Aorta (tissue), 5 donors: ENCODE measurements around the gene LBP. TPM values are rescaled to one million over a fixed set of nuclear protein-coding genes. Genes with fewer than 3 reads are reported as not detected.

Source experiments
- ATAC-seq: fragments of 200-7000 bp; cut with Tn5 transposase; one replicate; pipeline ENCODE4 v1.9.1; 2022; ENCODE audit warnings: moderate library complexity; ENCODE audit not compliant: low FRiP score
- DNase-seq, 2 donors: peaks; one replicate each; pipeline ENCODE4 v3.0.0-alpha.2; 2020
- H3K27ac ChIP-seq, 2 donors: one replicate each; pipeline ENCODE4 v1.5.1; 2013; ENCODE audit warnings: low read length in 2 of 2, mild to moderate bottlenecking in 2 of 2, moderate library complexity in 2 of 2, control low read depth in 1 of 2, inconsistent platforms in 1 of 2, low read depth in 1 of 2
- H3K27me3 ChIP-seq, 2 donors: one replicate each; pipeline ENCODE4 v1.6.1; 2013; ENCODE audit warnings: control low read depth in 1 of 2, low read length in 1 of 2, mild to moderate bottlenecking in 1 of 2, moderate library complexity in 1 of 2; ENCODE audit not compliant: insufficient read depth in 2 of 2, control insufficient read depth in 1 of 2
- H3K36me3 ChIP-seq, 2 donors: one replicate each; pipeline ENCODE4 v1.6.1; 2013; ENCODE audit warnings: control low read depth in 1 of 2, low read length in 1 of 2, mild to moderate bottlenecking in 1 of 2; ENCODE audit not compliant: insufficient read depth in 2 of 2, control insufficient read depth in 1 of 2
- H3K4me1 ChIP-seq, 2 donors: one replicate each; pipeline ENCODE4 v1.6.1; 2013; ENCODE audit warnings: low read length in 2 of 2, control low read depth in 1 of 2, mild to moderate bottlenecking in 1 of 2, moderate library complexity in 1 of 2; ENCODE audit not compliant: insufficient read depth in 2 of 2, control insufficient read depth in 1 of 2
- H3K4me3 ChIP-seq, 2 donors: one replicate each; pipeline ENCODE4 v1.5.1; 2013; ENCODE audit warnings: low read length in 2 of 2, control low read depth in 1 of 2, mild to moderate bottlenecking in 1 of 2
- H3K9me3 ChIP-seq: one replicate; pipeline ENCODE4 v1.6.1; 2013; ENCODE audit warnings: mild to moderate bottlenecking, low read length; ENCODE audit not compliant: control insufficient read depth
- WGBS, 2 donors: extraction: QIAGEN DNeasy Blood & Tissue Kit; methylation state at CpG; one replicate each; pipeline ENCODE4 v1.1.7; 2013; 5-methylcytosine and 5-hydroxymethylcytosine counted together
- intact Hi-C, 2 donors: fragments of 100-400 bp; cut with DNase I; formaldehyde crosslinking; loops; one replicate each; pipeline versions ENCODE4 v1.14.2 to v1.15.0; 2022
- polyA plus RNA-seq, 2 donors: library from polyadenylated mRNA; stranded (reverse); fragments of 200-250 nt; gene quantifications; one replicate each; pipeline ENCODE4 v1.2.3, GENCODE V29; 2013
- total RNA-seq, 2 donors: library from RNA; stranded (reverse); fragmentation: NEBNext Ultra II Directional; extraction: Animal tissue kit (Norgen Biotek cat#: 25700); gene quantifications; one replicate each; pipeline ENCODE4 v1.2.1, GENCODE V29; 2021
- donor health status: healthy with polysubstance abuse.
- donor health status: Bipolar disorder and iron deficiency.
- donor health status: DM: no; HTN: no; CAD: no.
- donor health status: DM: no; HTN: no; CAD: no.
- donor health status: DM: yes; HTN: yes; CAD: no.

Gene LBP
- total and polyA plus RNA-seq, 4 donors: 0.20 to 7.8 (median 1.5) TPM

- Histone ChIP-seq H3K4me3 (no peak overlapping the region), H3K27ac (no peak overlapping the region), H3K9me3 (no peaks in the 10 kb centered on the region), H3K36me3 (peaks cover 5 to 26% of the 10 kb centered on the region in 2 donors), H3K27me3 (no peaks in the 10 kb centered on the region), H3K4me1 (no peaks in the 10 kb centered on the region)
- intact Hi-C loops: no loop called here
- ATAC-seq: no peak
- 87 to 92% methylated on average over 4 of the region's 4 CpGs for WGBS, 2 donors
- no peak for DNase-seq
Measured at GRCh38 chr20:38423541-38423940, 77.3 kb downstream of the LBP start.

- peaks cover 5 to 27% of the 10 kb centered on the region in 2 donors for H3K36me3 ChIP-seq
- no peak overlapping the region for H3K27ac ChIP-seq
- H3K9me3 ChIP-seq: no peaks in the 10 kb centered on the region
- H3K4me1 ChIP-seq: no peaks in the 10 kb centered on the region
- peak in 1 of 2 donors; percentile 17 for DNase-seq
- 90 to 96% methylated on average over 1 of the region's 1 CpG for WGBS, 2 donors
- ATAC-seq: no peak
- intact Hi-C loops: no loop called here
- H3K27me3 ChIP-seq: no peaks in the 10 kb centered on the region
- no peak overlapping the region for H3K4me3 ChIP-seq
Measured at GRCh38 chr20:38424401-38424800, 78.1 kb downstream of the LBP start.

- ATAC-seq: peak; percentile 51
- Histone ChIP-seq H3K4me1 (no peaks in the 10 kb centered on the region), H3K4me3 (no peak overlapping the region), H3K36me3 (peaks cover 2 to 17% of the 10 kb centered on the region in 2 donors), H3K9me3 (no peaks in the 10 kb centered on the region), H3K27ac (no peak overlapping the region), H3K27me3 (no peaks in the 10 kb centered on the region)
- WGBS, 2 donors: 64 to 71% methylated on average over 15 of the region's 15 CpGs
- intact Hi-C loops: no loop called here
- DNase-seq: peak in 1 of 2 donors; percentile 58
Measured at GRCh38 chr20:38426006-38426897, 80.0 kb downstream of the LBP start.

Other genes with a start within 250 kb of the LBP start
- gene TGM2, start 181.2 kb upstream of the LBP start, total RNA-seq: 100 to 1,000 TPM; 449 to 561 TPM
- 100 to 1,000 TPM in 1 of 2 donors, 10 to 100 TPM in 1; 44.2 to 193 TPM for gene TGM2, start 181.2 kb upstream of the LBP start, polyA plus RNA-seq
- gene KIAA1755, start 85.7 kb upstream of the LBP start, total RNA-seq: 10 to 100 TPM in 1 of 2 donors, 1 to 10 TPM in 1; 9.3 to 46.4 TPM
- gene KIAA1755, start 85.7 kb upstream of the LBP start, polyA plus RNA-seq: 10 to 100 TPM in 1 of 2 donors, 1 to 10 TPM in 1; 2.0 to 31.9 TPM
- under 1 TPM; 0.19 to 0.51 TPM for gene BPI, start 42.3 kb upstream of the LBP start, total RNA-seq
- under 1 TPM in 1 of 2 donors, not detected in 1; 0.82 TPM for gene BPI, start 42.3 kb upstream of the LBP start, polyA plus RNA-seq
- 10 to 100 TPM; 30.4 to 46.2 TPM for gene SNHG17, start 88.8 kb downstream of the LBP start, total RNA-seq
- gene SNHG17, start 88.8 kb downstream of the LBP start, polyA plus RNA-seq: 10 to 100 TPM; 17.7 to 32.0 TPM
- gene RALGAPB, start 126.4 kb downstream of the LBP start, total RNA-seq: 10 to 100 TPM; 35.5 to 41.3 TPM
- 10 to 100 TPM in 1 of 2 donors, 1 to 10 TPM in 1; 5.9 to 12.8 TPM for gene RALGAPB, start 126.4 kb downstream of the LBP start, polyA plus RNA-seq
- not detected for gene ADIG, start 234.7 kb downstream of the LBP start, total RNA-seq
- gene ADIG, start 234.7 kb downstream of the LBP start, polyA plus RNA-seq: not detected